NCI-H526 treated with DMSO at 0.1 percent for 48 hours (cell line): ENCODE measurements around the gene TTLL6.

Source experiments
- DNase-seq: peaks from one replicate; lab custom pipeline; 2025; lab: John Stamatoyannopoulos, UW

TTLL6 gene

DNA sequence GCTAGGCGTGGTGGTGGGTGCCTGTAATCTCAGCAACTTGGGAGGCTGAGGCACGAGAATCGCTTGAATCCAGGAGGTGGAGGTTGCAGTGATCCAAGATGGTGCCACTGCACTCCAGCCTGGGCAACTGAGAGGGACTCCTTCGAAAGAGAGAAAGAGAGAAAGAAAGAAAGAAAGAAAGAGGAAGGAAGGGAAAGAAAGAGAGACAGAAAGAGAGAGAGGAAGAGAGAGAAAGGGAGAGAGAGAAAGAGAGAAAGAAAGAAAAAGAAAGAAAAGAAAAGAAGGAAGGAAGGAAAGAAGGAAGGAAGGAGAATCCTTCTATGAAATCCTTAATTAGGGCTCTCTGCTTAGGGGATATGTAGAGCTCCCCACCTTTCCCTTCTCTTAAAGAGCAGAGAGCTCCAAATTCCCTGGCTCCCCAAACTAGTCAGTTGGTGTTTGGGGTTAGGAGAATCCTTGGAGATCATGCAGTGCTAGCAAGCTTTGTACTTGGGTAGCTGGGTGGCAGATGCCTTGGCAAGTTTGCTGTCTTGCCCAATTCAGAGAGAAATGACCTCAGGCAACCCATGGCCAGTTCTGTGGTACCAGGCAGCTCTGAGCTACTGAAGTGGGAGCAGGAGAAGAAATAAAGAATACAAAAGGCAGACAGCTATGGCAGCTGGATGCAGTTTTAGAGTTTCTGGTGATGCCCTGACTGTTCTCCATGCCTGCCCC lies 79.5 kb downstream of the TTLL6 start:
- DNase-seq, result no peak

DNA sequence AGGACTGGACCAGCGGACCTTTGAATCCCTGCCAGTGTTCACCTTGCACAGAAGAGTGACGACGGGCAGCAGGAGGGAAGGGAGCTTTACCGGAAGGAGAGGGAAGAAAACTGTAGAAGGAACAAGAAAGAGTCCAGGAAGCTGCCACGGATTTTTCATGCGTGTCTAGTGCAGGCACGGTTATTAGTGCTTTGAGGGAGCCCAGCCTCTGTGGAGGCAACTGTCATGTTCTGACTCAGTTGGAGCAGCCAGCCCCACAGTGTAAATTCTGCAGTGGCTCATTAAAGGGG lies 82.0 kb downstream of the TTLL6 start:
- DNase-seq, result no peak

DNA sequence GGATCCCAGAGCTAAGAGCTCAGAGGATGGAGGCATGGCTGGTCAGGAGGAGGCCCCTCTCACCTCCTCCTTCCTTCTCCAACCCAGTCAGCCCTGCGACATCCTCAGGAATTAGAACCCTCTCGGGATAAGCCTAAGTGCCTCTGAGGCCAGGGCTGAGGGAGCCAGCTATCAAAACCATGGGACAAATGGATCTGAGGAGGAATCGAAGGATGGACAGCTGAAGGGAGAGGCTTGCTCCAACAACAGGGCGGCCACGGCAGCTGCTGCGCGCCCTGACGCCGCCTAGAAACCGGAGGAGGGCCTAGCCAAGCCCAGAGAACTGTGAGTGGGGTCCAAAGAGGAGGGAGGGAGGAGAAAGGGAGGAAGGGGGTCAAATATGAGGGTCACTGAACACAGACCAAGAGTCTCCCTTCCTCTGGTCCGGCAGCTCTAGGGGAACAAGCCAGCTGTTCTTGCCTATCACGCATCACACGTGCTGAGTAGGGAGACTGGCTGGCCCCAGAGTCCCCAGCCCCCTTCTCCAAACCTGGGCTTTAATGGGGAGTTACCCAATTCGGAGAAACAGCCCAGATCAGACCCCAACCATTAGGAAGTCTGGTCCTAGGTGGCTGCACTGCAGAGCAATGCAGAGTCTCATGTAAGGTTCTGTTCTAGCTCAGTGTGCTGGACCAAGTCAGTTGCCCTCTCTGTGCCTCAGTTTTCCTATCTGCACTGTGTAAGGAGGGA lies 82.5 kb downstream of the TTLL6 start:
- no peak for DNase-seq

DNA sequence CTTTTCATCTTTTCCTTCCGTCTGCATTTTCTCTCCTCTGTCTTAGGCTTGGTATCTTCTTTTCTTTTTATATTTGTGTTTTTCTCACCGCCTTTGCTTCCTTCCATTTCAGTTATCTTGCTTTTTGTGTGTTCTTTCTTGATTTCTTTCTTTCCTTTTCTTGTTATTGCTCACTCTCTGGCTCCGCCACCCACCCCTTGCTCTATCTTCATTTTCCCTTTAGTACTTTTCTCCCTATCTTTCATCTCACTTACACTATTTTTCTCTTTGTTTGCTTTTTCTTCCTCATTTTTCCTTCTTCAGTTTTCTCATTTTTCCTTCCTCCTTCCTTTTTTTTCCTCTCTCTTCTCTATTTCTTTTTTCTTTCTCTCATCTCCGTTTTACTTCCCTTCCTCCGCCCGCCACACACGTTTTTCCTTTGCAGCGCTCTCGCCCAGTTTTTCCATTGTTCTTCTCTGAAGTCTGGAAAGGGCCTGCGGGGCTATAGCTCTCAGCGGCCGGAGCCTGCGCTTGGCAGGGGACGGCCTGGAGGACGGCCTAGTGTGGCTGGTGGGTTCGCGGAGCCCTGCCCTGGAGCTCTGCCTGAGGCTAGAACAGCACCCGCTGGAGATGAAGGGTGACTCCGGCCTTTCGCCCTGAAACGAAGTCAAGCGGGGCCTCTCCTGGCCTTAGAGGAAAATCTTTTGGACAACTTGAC lies 83.2 kb downstream of the TTLL6 start:
- no peak for DNase-seq

DNA sequence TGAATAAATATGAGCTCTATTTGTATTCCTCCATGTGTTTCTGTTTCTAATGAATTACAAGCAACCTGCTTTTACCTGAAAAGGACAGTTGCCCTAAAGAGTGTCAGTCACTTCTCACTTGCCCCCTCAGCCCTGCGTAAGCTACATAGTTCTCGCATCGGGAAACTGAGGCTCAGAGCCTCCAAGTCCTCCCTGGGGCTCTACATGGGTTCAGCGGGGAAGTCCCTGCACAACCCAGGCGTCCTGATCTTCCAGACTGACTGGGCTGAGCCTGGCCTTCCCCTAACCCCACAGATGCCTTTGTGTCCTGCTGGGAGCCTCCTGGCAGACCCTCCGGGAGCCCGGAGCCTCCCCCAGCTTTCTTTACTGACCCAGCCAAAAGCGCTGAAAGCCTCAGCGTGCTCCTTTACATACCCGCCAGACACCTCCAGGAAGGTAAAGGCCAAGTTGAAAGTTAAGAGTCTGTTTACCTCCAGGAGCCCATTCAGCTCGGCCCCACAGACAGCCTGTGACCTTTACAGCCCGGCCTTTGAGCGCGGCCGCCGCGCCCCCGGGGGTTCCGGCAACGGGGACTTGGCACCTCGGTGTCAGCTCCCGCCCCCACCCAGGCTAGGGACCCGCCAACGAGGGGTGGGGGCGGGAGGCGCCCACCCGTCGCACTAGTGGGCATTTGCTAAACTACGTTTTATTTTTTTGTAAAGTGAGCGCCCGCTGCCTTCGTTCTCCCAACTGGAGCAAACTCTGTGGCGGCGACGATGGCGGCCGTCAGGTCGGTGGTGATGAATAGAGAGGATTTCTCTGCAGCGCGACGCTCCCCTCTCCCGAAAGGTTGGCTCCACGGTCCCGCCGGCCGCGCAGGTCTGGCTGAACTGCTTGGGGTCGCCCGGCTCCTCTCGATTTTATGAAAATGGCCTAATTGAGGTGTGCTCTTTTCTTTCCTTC lies 84.1 kb downstream of the TTLL6 start:
- no peak for DNase-seq

DNA sequence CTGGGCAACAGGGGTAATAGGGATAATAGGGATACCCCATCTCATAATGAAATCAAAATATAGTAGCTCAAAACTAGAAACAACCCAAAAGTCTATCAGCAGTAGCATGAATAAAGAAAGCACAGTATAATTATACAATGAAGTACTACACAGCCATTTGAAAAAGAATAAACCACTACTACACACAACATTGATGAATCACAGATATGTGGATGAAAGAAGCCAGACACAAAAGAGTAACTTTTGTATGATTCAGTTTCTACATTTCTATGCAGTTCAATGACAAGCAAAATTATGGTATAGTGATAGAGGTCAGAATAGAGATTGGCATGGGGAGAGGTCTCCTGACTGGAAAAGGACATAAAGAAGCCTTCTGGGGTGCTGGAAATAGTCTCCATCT lies 85.7 kb downstream of the TTLL6 start:
- DNase-seq, result no peak

DNA sequence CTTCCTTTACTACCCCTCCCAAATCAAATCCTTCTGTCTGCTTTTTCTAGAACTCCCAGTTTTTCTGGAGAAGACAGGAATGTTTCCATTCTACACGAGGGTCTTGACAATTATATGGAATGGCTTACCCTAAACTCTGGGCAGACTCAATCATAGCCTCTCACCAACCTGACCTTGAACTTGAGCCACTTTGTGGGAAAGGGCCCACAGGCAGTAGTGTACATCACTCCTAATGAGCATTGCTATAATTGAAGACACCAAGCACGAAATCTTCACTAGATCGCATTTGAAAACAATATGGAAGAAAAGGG lies 86.8 kb downstream of the TTLL6 start:
- DNase-seq, result no peak

DNA sequence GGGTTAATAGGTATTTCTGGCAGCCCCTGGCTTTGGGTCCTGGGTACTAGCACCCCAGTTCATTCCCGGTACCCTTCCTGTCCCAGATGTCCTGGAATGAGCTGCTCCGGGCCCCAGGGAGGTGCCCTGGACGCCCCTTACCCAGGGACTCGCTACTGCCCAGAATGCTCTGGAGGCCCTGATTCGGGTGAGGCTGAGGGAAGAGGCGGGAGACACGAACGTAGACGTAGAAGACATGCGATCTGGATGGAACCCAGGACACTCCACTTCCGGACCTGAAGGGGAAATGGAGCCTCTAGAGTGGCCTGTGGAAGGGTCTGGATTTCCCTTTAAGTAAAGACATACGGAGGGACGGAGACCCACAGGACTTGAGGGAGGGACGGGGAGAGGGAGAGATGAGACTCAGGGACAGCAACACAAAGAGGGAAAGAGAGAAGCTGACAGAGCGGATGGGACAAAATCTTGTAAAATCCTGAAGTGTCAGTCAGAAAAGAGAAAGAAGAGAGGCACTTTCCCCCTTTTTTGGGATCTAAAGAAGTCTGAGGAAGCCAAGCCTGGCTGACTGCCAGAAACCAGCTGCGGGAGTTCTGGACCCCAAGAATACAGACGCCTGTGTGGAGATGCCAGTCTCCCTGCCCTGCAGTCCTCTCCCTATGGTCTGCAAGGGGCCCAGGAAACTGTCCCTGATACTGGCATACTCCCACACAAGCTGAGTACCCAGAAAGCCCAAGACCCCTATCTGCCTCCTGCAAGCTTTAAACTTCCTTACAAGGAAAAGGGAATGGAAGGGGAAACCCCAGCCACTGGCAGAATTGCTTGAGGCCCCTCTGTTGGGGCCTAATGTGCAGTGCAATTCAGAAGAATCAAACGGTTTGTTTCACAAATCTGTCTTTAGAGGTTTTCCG lies 87.4 kb downstream of the TTLL6 start:
- DNase-seq, result no peak

DNA sequence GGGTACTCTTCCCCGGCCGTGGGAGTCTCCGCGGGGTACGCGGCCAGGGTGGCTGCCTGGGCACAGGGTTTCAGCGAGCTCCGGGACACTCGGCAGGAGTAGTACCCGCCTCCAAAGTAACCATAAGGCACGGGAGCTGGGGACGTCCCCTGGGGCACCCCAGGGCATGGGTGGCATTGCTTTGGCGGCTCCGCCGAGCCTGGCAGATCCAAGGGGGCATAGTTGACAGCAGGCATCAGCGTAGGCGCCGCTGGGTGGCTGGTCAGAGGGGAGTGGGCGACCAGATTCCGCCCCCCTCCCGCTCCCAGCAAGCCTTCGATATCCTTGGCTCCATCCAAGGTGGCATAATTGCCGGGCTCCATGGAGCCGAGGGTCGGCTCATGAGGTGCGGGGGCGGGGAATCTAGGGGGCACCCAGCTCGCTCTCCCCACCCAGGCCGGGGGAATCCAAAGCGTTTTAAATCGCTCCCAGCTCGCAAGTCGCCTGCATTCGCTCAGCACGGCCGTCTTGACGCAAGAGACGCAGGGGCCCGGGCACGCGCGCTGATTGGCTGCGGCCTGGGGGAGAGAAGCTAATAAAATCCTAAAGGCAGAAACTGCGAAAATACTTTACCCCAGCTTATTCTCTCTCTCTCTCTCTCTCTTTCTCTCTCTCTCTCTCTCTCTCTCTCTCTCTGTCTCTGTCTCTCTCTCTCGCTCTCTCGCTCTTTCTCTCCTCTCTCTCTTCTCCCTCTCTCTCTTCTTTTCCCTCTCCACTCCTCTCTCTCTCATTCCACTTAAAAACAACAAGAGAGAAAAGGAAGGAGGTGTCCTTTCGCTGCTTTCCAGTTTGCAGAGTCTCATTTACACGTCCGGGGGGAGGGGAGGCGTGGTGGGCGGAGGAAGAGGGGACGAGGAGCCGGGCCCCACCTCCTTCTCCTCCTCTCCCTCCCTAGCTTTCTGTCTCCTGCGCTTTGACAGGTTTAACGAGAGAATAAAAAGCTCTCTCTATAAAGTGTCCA lies 88.5 kb downstream of the TTLL6 start, which contains the start of gene HOXB13:
Gene HOXB13, minus strand, starts transcription at position 519 of the 1,000 bp plus-strand sequence. Its CDS starts 157 bp downstream, at position 362.
- no peak for DNase-seq

DNA sequence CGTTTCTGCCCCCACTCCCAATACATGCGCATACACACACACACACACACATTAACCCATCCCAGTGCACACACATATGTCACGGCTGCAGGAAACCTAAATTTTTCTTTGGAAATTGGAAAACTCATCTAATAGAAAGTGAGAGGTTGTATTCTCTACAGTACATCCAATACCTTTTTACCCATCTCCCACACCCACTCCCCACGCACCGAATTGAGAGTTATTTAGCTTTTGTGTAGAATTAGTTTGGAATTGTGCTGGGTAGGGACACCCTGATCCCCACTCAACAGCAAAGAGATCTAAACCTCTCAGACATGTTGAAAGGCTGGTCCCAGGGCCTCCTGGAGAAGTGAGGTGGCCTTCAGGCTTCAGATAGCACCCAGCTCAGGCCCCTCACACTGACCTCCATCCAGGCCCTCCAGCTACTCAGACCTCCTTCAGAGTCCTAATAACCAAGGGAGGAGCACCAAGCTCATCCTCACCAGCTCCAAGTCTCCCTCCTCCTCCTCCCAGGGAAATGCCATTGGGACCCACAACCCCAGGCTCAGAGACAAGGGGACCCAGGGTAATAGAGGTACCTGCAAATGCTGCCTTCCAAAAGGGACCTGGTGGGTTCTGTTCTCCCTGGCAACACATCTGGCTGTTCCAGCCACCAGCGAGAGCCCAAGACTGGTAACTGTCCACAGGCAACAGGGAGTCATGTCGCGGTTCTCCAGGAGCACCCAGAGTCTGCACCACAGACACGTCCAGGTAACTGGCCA lies 89.4 kb downstream of the TTLL6 start:
- no peak for DNase-seq

DNA sequence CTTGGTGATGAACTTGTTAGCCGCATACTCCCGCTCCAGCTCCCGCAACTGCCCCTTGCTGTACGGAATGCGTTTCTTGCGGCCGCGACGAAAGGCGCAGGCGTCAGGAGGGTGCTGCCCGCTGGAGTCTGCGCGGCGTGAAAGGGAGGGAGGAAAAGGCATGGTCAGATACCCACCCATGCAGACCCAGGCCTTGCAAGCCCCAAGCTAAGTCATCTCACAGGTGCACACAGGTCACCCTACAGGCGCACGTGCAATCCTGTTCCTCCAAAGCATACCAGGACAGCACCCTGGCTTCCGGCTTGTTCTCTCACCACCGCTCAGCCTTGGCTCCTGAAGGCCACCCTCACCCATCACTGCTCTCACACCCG lies 90.1 kb downstream of the TTLL6 start:
- DNase-seq, result no peak

DNA sequence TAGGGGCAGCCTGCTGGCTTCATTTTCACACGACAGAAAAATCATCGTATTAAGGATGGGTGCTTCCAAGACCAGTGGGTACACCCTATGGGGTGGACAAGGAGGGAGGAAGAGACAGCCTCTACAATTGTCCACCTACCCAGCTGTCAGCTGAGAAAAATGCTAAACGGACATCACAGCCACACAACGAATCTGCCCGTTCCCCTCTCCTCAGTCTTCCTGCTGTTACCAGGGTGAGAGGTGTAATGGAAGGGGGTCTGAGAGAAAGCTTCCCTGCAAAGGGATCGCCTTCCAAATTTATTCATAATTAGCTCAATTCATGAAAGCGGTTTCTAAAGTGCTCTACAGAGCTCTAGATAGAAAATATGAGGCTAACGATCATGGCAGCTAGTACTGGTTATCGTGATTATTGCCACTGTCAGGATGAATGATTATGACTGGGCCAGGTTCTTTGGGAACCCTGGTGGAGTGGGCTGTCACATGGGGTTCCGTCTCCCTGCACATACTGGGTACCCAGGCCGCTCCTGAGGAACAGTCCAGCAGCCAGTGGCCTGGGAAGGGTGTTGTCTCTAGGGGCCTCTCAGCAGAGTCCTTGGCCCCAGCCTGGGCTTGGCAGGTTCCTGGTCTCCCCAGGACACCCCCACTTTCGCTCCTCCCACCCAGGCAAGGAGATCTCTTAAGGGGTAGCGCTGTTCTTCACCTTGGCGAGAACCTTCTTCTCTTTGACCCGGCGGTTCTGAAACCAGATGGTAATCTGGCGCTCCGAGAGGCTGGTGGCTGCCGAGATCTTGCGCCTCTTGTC lies 90.7 kb downstream of the TTLL6 start:
- no peak for DNase-seq

DNA sequence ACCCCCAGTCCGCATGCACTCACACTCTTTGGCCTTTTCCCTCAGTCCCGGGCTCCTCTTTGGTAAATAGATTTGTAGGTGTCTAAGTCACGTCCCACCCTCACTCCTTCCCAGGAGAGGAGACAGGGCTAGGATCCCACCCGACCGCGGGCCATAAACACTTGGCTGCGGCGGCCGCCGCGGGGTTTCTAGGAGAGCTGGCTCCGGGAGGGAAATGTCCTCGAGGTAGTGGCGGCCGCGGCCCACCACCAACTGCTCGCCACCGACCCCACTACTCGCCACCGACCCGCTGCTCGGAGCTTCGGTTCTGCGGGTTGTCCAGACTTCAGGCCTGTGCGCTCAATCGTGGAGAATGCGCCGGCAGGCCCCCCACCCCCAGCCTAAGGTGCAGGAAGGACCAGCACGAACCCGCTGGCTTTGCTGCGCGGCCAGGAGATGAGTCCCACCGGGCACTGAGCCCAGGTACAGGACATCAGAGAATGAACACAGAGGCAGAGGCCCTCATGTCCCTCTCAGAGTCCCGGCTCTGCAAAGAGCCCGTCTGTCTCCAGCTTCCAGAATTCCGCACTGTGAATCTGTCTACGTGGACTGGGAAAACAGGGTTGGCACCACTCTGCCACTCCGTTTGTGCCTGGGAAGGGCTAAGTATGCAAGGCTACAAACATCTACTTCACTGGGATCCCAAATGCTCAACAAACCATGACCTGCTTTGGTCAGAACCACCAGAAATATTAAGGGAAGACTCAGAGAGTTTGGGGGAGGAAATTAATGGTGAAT lies 91.6 kb downstream of the TTLL6 start:
- DNase-seq, result no peak

DNA sequence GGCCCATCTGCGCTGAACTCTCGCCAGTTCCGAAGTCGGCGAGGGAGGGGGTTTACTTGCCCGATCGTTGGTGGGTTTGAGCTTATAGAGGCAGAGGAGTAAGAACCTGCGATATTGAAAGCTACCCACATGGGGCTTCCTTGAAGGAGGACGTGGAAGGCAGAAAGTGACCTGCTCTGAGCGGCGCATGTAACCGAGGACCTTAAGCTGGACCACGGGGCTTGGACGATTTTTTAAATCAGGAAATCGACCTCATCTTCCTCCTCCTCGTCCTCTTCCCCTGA lies 92.1 kb downstream of the TTLL6 start:
- DNase-seq, result no peak

DNA sequence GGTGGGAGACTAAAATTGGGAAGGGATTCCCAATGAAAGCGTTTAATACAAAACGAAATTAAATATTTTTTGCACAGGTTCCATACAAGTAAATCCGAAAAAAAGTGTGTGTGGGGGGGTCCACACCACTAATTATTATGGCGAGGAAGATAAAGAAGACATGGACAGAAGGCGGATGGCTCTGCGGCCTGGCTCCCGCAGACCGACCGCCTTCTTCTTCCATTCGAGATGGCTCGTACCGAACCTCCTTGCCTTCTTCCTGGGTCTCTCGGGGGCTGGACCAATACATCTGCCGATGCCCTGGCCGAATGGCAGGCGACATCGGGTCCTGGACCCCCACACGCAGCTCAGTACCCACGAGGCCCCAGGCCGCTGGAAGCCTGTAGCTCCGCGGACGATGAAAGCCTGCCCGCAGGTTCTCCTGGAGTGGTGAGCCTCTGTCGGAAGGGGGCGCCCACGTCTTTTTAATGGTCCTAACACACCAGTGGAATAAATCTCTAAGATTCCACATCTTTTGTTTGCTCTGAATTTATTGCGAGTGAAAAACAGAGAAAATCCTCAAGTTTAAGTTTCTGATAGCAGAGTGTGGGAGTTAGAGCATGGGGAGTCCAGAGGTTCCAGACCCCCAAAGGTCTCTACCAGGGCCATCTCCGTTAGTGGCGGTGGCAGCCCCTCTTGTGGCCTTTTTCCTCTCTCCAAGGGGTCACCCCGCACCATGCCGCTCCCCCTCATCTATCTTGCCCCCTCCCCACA lies 92.6 kb downstream of the TTLL6 start:
- DNase-seq, result peak; percentile 37

DNA sequence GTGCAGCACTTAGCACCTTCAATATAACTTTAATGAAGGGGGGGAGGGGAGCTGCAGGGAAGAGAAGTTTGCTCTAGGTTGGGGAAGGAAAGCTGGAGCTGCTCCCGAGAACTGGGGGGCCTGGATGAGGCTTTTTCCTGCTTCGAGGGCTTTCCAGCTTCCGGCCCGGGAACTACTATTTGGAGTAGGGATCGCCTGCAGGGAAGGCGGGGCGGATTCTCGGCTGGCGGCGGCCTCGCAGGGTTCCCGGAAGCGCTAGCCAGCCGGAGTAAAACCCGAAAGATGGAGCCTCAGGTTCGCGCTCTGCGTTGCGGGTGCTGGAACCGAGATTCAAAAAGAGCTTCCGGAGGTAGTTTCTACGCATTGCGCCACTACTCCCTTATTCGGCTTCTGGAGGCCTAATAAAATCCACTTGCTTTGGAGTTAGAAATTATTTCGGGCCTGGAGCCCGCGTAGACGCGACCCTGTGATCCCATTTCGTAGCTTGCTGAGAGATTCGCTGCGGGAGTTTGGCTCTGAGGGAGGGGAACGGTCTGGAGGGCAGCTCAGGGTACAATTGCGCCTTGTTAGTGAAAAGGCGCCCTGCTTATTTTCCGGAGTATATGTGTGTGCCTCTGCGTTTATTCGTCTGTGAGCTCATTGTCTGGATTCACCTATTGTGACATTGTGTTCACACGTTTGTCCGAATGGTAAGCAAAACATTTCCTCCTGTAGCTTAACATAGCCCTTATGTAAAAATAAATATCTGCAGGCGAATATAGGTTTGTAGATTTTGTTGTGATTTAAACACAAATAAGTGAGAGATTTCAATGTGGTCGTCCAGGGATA lies 93.4 kb downstream of the TTLL6 start:
- DNase-seq, result no peak
